ENCODE measurements around the gene ZYX. TPM values are rescaled to one million over a fixed set of nuclear protein-coding genes. Genes with fewer than 3 reads are reported as not detected.

Gene ZYX
- total RNA-seq, 1 donor from 2014 or later, result 61.7 TPM

GRCh38 chr7:143395187-143396149 is 14.3 kb downstream of the ZYX start:
- no peaks in the 10 kb centered on the region for H3K9me3 Mint-ChIP-seq
- no peaks in the 10 kb centered on the region for H3K36me3 Mint-ChIP-seq (ENCODE audit: low read depth)
- no peak overlapping the region for H3K4me3 Mint-ChIP-seq
- DNase-seq (ENCODE audit: low read depth, low spot score), result no peak
- TF ChIP-seq CTCF (conservative IDR thresholded peaks at IDR 0.05), result peak; percentile 38
- H3K27ac Mint-ChIP-seq (ENCODE audit: unreplicated experiment), result no peak overlapping the region
- H3K27me3 Mint-ChIP-seq (ENCODE audit: low read depth), result no peaks in the 10 kb centered on the region
- peaks cover 4% of the 10 kb centered on the region for H3K4me1 Mint-ChIP-seq

DNA sequence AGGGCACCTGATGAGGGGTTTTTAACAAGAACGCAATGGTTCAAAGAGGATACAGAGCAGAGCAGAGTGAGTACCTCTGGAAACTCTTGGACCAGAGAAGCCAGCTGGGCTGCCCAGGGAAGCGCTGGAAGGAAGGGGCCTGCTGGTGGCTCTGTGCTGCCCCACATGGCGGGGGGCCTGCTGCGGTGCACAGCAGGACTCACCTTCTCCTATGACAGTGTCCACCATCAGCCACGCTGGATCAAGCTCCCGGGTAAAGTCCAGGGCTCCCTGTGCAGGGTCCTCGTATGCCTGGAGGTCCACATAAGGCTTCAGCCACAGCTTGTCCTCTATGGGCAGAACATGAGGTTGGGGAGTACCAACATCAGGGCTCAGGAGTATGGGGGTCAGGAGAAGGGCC is 15.0 kb downstream of the ZYX start:
- Mint-ChIP-seq H3K9me3 (no peaks in the 10 kb centered on the region), H3K36me3 (ENCODE audit: low read depth) (no peaks in the 10 kb centered on the region), H3K27me3 (ENCODE audit: low read depth) (no peaks in the 10 kb centered on the region), H3K4me1 (peaks cover 4% of the 10 kb centered on the region), H3K27ac (ENCODE audit: unreplicated experiment) (no peak overlapping the region), H3K4me3 (no peak overlapping the region)
- DNase-seq (ENCODE audit: low read depth, low spot score), result no peak
- TF ChIP-seq CTCF (conservative IDR thresholded peaks at IDR 0.05), result no peak

- TF ChIP-seq CTCF (conservative IDR thresholded peaks at IDR 0.05), result no peak
- H3K36me3 Mint-ChIP-seq (ENCODE audit: low read depth), result no peaks in the 10 kb centered on the region
- no peak overlapping the region for H3K4me3 Mint-ChIP-seq
- no peaks in the 10 kb centered on the region for H3K9me3 Mint-ChIP-seq
- no peaks in the 10 kb centered on the region for H3K27me3 Mint-ChIP-seq (ENCODE audit: low read depth)
- H3K27ac Mint-ChIP-seq (ENCODE audit: unreplicated experiment), result no peak overlapping the region
- H3K4me1 Mint-ChIP-seq, result peaks cover 4% of the 10 kb centered on the region
- no peak for DNase-seq (ENCODE audit: low read depth, low spot score)
These were observed 15.7 kb downstream of the ZYX start for GRCh38 chr7:143396625-143397556.

- no peak overlapping the region for H3K4me3 Mint-ChIP-seq
- H3K27ac Mint-ChIP-seq (ENCODE audit: unreplicated experiment), result peak overlapping the region; percentile 35
- no peaks in the 10 kb centered on the region for H3K27me3 Mint-ChIP-seq (ENCODE audit: low read depth)
- TF ChIP-seq CTCF (conservative IDR thresholded peaks at IDR 0.05), result no peak
- peaks cover 4% of the 10 kb centered on the region for H3K4me1 Mint-ChIP-seq
- DNase-seq (ENCODE audit: low read depth, low spot score), result no peak
- H3K9me3 Mint-ChIP-seq, result no peaks in the 10 kb centered on the region
- no peaks in the 10 kb centered on the region for H3K36me3 Mint-ChIP-seq (ENCODE audit: low read depth)
These were observed 16.8 kb downstream of the ZYX start for GRCh38 chr7:143397710-143398530.

DNA sequence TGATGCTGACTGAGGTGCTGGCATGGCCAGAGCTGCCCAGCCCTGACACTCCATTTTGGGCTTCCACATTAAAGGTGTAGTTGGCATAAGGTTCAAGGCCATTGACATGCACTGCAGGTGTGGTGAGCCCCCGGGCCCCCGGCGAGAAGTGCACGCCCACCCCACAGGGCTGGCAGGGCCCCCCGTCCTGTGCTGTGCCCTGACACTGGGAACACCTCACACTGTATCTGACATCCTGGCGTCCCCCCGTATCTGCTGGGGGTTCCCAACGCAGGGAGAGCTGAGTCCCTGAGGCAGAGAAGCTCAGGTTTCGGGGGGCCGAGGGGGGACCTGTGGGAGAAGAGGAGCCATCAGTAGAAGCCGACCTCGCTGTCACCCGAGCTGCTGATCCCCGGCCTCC is 17.5 kb downstream of the ZYX start:
- Mint-ChIP-seq H3K36me3 (ENCODE audit: low read depth) (no peaks in the 10 kb centered on the region), H3K27ac (ENCODE audit: unreplicated experiment) (no peak overlapping the region), H3K27me3 (ENCODE audit: low read depth) (no peaks in the 10 kb centered on the region), H3K4me3 (no peak overlapping the region), H3K9me3 (no peaks in the 10 kb centered on the region), H3K4me1 (peaks cover 4% of the 10 kb centered on the region)
- DNase-seq (ENCODE audit: low read depth, low spot score), result no peak
- no peak for TF ChIP-seq CTCF (conservative IDR thresholded peaks at IDR 0.05)

Measured in neural crest cell (in vitro differentiated cells).